Neural crest cell (in vitro differentiated cells): ENCODE results near the gene AUTS2. TPM values are rescaled to one million over a fixed set of nuclear protein-coding genes. Genes with fewer than 3 reads are reported as not detected.

Experiments
- DNase-seq: peaks from one replicate; pipeline ENCODE4 v3.0.0; 2021; ENCODE audit warnings: low read depth, mixed read lengths, low spot score
- H3K27ac Mint-ChIP-seq: one replicate; pipeline ENCODE4 v1.8.0; 2021; ENCODE audit warnings: mild to moderate bottlenecking, mixed read lengths; ENCODE audit not compliant: unreplicated experiment
- H3K27me3 Mint-ChIP-seq: 2 replicates; pipeline ENCODE4 v1.8.0; 2021; ENCODE audit warnings: low read depth, mild to moderate bottlenecking, mixed read lengths
- H3K36me3 Mint-ChIP-seq: 2 replicates; pipeline ENCODE4 v1.8.0; 2021; ENCODE audit warnings: low read depth, mild to moderate bottlenecking, mixed read lengths
- H3K4me1 Mint-ChIP-seq: 2 replicates; pipeline ENCODE4 v1.8.0; 2021; ENCODE audit warnings: mixed read lengths
- H3K4me3 Mint-ChIP-seq: one replicate; pipeline ENCODE4 v1.8.0; 2021; ENCODE audit warnings: mild to moderate bottlenecking, mixed read lengths
- H3K9me3 Mint-ChIP-seq: 2 replicates; pipeline ENCODE4 v1.8.0; 2021; ENCODE audit warnings: mixed read lengths
- total RNA-seq: library from RNA; stranded (reverse); gene quantifications from 2 replicates; pipeline ENCODE4 v1.2.1, GENCODE V29; 2021
- TF ChIP-seq, protein P1 (sequence below): fragments of 200-600 bp; sonication (generic); conservative IDR thresholded peaks from 2 replicates; pipeline ENCODE4 v1.5.0; 2021; ENCODE audit warnings: antibody characterized with exemption, mild to moderate bottlenecking

The AUTS2 gene
- total RNA-seq, 1 donor from 2014 or later: 152 TPM

DNA sequence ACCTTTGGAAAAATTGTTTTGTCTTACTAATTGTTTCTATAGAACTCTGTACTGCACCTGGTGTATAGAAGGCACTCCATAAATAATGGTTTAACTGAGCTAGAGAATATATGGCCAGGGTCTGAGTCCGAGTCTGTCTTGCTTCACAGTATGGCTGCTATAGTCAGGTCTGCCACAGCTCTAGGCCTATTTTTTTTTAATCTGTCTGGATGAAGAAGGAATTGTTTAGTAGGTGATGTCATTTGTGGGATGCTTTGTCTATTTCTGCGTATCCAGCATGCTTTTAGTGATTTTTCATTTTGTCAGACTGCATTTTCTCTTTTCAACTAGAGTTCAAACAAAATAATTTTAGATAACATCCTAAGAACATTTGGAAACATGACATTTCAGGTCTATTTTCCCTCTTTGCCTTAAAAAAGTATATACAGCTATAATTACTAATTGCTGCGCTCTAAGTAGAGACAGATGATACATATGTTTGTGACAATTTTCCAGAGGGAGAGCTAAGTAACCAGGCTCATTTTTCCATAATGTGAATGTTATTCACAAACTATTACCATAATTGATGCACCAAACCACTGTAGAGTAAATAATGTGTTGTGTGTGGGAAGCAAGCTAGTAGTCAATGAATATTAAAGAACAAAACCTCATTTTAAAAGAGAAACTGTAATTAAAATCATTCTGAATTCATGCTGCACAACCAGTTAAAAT, 361.7 kb downstream of the AUTS2 start:
- H3K36me3 Mint-ChIP-seq: no peaks in the 10 kb centered on the region
- no peak overlapping the region for H3K27ac Mint-ChIP-seq
- TF ChIP-seq, protein P1, sequence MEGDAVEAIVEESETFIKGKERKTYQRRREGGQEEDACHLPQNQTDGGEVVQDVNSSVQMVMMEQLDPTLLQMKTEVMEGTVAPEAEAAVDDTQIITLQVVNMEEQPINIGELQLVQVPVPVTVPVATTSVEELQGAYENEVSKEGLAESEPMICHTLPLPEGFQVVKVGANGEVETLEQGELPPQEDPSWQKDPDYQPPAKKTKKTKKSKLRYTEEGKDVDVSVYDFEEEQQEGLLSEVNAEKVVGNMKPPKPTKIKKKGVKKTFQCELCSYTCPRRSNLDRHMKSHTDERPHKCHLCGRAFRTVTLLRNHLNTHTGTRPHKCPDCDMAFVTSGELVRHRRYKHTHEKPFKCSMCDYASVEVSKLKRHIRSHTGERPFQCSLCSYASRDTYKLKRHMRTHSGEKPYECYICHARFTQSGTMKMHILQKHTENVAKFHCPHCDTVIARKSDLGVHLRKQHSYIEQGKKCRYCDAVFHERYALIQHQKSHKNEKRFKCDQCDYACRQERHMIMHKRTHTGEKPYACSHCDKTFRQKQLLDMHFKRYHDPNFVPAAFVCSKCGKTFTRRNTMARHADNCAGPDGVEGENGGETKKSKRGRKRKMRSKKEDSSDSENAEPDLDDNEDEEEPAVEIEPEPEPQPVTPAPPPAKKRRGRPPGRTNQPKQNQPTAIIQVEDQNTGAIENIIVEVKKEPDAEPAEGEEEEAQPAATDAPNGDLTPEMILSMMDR: no peak

DNA sequence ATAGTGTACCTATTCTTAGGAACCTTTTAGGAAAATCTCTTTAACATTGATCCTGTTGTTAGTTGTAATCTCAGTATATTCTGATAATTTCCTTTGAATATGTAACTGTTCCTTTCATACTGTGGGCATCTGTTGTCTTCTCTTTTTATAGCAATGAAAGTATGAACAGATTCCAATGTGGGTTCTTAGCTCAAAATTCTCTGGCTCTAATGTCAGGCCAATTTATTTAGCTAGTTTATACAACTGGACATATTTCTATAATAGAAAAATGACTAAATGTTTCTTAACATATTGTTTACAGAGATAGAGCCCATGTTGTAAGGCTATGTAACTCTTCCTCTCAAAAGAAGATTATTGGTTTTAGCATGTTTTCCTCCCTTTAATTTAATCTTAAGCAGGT, 363.2 kb downstream of the AUTS2 start:
- TF ChIP-seq, protein P1: no peak
- Mint-ChIP-seq H3K36me3 (no peaks in the 10 kb centered on the region), H3K4me1 (peaks cover 23% of the 10 kb centered on the region), H3K27me3 (no peaks in the 10 kb centered on the region), H3K27ac (no peak overlapping the region), H3K9me3 (no peaks in the 10 kb centered on the region), H3K4me3 (no peak overlapping the region)
- DNase-seq: no peak

More for the DNA sequence above, 361.7 kb downstream of the AUTS2 start:
- Mint-ChIP-seq H3K4me1 (peaks cover 19% of the 10 kb centered on the region), H3K27me3 (no peaks in the 10 kb centered on the region), H3K4me3 (no peak overlapping the region), H3K9me3 (no peaks in the 10 kb centered on the region)
- no peak for DNase-seq

DNA sequence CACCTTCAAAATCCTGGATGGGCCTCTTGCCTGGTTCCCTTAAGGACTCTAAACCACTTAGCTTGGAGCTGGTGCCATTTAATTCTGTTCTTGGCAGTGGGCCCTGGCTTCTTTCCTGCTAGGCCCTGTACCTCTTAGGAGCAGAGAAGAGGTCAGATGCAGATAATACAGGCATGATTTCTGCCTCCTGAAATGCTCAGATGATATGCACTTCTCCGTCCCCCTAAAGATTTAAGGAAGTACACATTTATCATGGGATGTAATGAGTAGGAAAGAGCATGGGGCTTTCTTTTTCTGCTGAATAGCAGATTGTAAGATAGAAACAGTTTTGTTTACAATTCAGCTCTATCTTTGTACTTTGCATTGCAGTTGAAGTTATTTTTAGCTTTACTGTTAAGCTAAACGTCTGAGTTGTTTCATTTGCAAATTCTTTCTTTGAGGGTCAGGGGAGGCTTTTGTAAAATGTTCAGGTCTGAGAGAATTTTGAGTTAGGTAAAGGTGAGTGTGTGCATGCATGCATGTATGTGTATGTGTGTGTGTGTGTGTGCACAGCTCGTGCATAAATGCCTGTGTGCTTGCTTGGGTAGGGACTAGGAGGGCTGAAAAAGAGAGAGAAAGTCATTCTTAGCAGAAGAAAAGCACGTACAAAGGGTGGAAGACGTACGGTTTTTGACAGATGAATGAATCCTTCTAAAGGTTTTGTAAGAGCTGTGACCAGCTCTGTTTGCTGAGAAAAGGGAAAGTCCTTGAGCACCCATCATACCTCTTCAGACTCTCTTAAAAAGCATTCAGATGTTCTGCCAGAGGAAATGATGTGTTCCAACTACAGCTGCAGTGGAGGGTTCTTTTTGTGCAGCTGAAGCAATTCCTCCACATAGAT, 364.2 kb downstream of the AUTS2 start:
- peaks cover 31% of the 10 kb centered on the region for H3K4me1 Mint-ChIP-seq
- H3K9me3 Mint-ChIP-seq: no peaks in the 10 kb centered on the region
- H3K27me3 Mint-ChIP-seq: no peaks in the 10 kb centered on the region
- no peaks in the 10 kb centered on the region for H3K36me3 Mint-ChIP-seq
- TF ChIP-seq, protein P1: no peak
- H3K4me3 Mint-ChIP-seq: no peak overlapping the region
- DNase-seq: no peak
- no peak overlapping the region for H3K27ac Mint-ChIP-seq

DNA sequence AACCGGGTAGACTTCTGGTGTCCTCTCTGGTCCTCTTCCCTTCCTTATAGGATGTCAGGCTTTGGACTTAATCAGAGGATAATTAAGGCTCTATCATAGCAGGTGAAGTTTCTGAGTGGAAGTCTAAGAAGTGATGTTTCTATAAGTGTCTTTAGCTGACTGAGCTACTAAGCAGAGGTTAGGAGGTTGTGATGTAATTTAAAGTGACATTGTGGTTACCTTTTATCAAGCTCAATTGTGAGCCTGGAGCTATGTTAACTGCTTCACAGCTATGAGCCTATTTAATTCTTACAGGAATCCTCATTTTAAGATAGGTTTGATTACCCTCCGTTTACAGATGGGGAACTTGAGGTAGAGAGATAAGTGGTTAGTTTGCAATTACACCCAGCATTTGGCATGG, 365.1 kb downstream of the AUTS2 start:
- Mint-ChIP-seq H3K4me3 (no peak overlapping the region), H3K36me3 (no peaks in the 10 kb centered on the region), H3K9me3 (no peaks in the 10 kb centered on the region), H3K4me1 (peaks cover 41% of the 10 kb centered on the region), H3K27ac (no peak overlapping the region), H3K27me3 (peaks cover 3% of the 10 kb centered on the region)
- no peak for DNase-seq
- TF ChIP-seq, protein P1: no peak

DNA sequence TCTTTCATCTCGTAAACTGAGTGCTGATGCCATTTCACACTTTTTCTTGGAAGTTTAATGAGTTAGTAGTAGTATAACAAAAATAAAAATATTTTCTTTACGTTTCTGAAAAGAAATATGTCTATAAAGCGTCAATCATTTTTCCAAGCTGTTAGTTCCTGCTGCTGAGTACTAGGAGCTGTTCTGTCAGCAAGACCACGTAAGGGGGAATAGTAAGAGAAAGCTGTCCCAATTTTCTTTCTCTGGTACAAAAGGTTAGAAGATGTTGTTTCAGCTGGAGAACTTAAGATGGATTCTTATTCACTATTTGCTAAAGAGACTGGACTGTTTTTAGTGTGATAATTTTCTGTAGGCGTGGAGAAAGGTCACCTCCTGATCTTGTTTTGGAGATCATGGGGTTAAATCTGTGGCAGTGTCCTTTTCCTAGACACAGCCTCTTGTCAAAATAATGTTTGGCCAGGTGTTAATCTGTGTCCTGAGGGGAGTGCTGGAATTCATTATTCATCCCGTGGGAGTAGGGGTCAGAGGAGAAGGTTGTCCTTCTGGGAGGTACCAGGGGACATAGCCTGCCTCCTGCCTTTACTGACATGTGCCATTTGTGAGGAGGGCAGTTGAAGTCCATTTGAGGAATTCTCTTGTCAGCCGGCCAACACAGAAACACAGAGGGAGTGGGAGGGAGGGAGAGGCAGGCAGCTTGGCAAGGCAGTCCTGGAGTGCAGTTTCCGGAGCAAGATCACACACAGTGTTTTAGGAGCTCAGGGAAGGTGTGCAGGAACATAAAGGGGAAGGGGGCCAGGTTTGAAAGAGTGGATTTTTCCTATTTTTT, 368.7 kb downstream of the AUTS2 start:
- peak; percentile 5 for DNase-seq
- peaks cover 43% of the 10 kb centered on the region for H3K4me1 Mint-ChIP-seq
- H3K27me3 Mint-ChIP-seq: peaks cover 3% of the 10 kb centered on the region
- H3K27ac Mint-ChIP-seq: no peak overlapping the region
- H3K36me3 Mint-ChIP-seq: no peaks in the 10 kb centered on the region
- TF ChIP-seq, protein P1: no peak
- no peaks in the 10 kb centered on the region for H3K9me3 Mint-ChIP-seq
- peak overlapping the region; percentile 1 for H3K4me3 Mint-ChIP-seq
